T47D (cell line): ENCODE measurements around the gene DCUN1D4.

ENCODE experiments used
- DNase-seq, 2 experiments: peaks; one replicate each; pipeline versions ENCODE4 v3.0.0 to v3.0.0-alpha.2; 2011 to 2012; ENCODE audit warnings: low read depth in 1 of 2, low spot score in 1 of 2
- JUND ChIP-seq: IDR thresholded peaks from 2 replicates; pipeline ENCODE4 v1.6.1; 2012; ENCODE audit warnings: low read depth
- in situ Hi-C: cut with HindIII; loops from 2 replicates; pipeline ENCODE4 v1.10.0; 2016; ENCODE audit warnings: low sequenced_read_pairs, low pct_unique_long_range_greater_than_20kb

Gene DCUN1D4

DNA sequence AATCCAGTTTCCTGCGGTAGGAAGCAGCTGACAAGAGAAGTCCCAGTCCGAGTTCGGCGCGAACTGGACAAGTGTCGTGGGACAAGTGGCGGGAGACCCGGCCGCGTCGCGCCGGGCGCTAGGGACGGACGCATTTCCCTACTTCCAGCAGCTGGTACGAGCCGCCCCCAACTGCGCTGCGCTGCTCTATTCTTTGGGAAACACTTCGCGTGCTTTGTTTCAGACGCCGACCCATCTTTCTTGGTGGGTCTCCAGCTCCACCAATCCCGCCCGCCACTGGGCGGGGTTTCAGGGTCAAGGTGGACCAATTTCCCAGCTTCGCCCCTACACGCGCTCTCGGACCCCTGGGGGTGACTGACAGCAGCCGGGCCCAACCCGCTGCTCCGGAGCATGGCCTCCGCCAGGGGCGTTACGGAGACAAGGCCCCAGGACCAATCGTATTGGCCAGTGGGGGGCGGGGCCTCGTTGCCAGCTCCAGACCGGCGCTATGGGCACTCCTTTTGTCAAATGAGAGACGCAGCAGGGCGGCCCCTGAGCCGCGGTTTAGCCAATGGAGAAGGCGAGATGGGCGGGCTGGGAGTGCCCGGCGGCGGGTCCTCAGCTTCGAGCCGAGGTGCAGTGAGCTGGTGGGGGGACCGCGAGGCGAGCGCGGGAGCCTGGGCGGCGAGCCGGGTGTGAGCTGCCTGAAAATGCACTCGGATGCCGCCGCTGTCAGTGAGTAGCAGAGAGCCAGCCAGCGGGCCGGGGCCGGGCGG is at the start of gene DCUN1D4:
Gene DCUN1D4, plus strand, starts transcription at position 600 of the 755 bp plus-strand sequence. Its CDS starts 90 bp downstream, at position 690.
- TF ChIP-seq JUND = no peak
- in situ Hi-C loops = no loop called here
- DNase-seq = peak; percentile 98 to 99

DNA sequence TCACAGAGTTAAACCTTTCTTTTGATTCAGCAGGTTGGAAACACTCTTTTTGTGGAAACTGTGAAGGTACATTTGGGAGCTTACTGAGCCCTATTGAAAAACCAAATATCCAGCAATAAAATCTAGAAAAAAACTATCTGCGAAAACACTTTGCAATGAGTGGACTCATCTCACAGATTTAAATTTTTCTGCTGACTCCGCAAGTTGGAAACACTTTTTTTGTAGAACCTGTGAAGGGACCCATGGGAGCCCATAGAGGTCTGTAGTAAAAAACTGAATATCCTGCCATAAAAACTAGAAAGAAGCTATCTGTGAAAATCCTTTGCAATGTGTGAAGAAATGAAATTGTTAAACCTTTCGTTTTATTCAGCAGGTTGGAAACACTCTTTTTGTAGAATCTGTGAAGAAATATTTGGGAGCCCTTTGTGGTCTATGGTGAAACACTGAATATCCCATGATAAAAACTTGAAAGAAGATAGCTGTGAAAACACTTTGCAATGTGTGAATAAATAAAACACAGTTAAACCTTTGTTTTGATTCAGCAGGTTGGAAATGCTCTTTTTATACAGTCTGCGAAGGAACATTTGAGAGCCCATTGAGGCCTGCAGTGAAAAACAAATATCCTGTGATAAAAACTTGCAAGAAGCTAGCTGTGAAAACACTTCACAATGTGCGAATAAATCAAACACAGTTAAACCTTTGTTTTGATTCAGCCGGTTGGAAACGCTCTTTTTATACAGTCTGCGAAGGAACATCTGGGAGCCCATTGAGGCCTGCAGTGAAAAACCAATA is 22.3 kb upstream of the DCUN1D4 start:
- TF ChIP-seq JUND = no peak
- no peak for DNase-seq
- in situ Hi-C loops = no loop called here

- in situ Hi-C loops = no loop called here
- TF ChIP-seq JUND = no peak
- DNase-seq = no peak
These were observed 17.6 kb upstream of the DCUN1D4 start for GRCh38 chr4:51825341-51825740.

GRCh38 chr4:51830156-51830720 is 12.7 kb upstream of the DCUN1D4 start:
- TF ChIP-seq JUND = no peak
- in situ Hi-C loops = no loop called here
- no peak for DNase-seq

DNA sequence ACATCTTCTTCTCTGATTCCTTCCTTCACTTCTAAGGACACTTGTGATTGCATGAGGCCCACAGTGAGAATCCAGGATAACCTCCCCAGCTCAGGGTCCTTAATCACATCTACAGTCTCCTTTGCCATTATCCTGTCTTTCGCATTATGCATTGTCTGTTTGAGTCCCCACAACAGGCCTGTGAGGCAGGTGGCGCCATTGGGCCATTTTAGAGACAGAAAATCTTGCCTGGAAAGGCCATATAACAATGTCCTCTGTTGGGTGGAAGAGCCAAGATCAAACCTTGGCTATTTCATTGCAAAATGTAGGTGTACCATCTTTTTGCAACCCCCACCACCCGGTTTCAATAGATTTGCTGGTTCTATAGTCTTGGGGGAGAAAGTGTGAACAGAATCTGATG is 11.8 kb upstream of the DCUN1D4 start:
- in situ Hi-C loops = no loop called here
- TF ChIP-seq JUND = no peak
- DNase-seq = peak; percentile 9 to 67

GRCh38 chr4:51833236-51833635 is 9.7 kb upstream of the DCUN1D4 start:
- in situ Hi-C loops = no loop called here
- DNase-seq = no peak
- no peak for TF ChIP-seq JUND

DNA sequence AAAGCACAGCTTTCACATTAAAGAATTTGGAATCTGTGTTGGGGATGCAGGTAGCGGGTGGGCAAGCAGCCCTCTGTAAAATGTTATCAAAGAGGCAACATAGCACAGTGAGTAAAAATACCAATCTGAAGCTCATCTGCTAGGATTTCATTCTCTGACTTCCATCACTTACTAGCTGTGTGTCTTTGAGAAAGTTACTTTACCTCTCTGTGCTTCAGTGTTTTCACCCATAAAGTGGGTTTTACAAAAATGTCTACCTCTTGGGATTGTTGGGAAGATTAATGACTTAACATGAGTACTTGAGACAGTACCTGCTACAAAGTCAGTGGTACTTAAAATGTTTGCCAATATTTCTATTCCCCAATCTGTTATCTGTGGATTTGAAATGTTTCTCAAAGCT is 7.9 kb upstream of the DCUN1D4 start:
- in situ Hi-C loops = no loop called here
- DNase-seq = no peak
- TF ChIP-seq JUND = no peak

DNA sequence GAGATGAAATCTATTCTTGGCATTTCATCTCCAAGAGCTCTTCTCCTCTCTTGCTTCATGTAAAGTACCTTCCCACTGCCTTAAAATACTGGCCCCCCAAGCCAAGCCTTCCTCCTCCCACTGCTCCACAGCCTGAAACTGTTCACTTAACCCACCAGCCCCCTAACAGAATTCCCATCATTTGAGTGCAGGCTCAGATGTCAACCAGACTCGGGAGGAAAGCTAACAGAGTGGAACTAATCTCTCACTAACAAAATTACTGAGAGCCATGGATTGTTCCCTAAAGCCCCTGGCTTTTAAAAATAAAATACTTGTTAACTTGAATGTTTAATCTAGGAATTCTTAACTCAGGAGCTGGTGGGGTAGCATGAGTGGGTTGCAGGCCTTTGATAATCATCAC is 7.1 kb upstream of the DCUN1D4 start:
- DNase-seq = no peak
- TF ChIP-seq JUND = no peak
- in situ Hi-C loops = no loop called here

- DNase-seq = no peak
- in situ Hi-C loops = no loop called here
- no peak for TF ChIP-seq JUND
These were observed 6.4 kb upstream of the DCUN1D4 start for GRCh38 chr4:51836549-51836948.

DNA sequence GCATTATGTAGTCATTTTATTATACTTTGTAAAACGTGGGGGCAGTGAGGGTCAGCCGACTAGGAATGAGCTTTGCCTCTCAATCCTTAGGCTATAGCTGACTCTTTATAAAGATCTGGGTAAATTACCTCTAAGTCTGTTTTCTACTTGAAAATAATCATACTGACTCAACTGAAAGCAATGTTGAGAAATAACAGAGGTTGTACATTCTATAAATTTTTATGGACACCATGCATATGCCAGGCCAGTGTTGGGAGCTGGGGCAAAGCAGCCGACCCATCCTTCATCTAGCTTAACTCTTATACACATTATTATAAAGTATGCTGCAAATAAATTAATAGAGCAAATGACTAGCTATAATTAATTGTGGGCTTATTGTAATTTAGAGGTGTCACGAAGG is 2.2 kb upstream of the DCUN1D4 start:
- no peak for TF ChIP-seq JUND
- in situ Hi-C loops = no loop called here
- no peak for DNase-seq

- no peak for DNase-seq
- no peak for TF ChIP-seq JUND
- in situ Hi-C loops = no loop called here
These were observed 793 bp upstream of the DCUN1D4 start for GRCh38 chr4:51842167-51842553.

DNA sequence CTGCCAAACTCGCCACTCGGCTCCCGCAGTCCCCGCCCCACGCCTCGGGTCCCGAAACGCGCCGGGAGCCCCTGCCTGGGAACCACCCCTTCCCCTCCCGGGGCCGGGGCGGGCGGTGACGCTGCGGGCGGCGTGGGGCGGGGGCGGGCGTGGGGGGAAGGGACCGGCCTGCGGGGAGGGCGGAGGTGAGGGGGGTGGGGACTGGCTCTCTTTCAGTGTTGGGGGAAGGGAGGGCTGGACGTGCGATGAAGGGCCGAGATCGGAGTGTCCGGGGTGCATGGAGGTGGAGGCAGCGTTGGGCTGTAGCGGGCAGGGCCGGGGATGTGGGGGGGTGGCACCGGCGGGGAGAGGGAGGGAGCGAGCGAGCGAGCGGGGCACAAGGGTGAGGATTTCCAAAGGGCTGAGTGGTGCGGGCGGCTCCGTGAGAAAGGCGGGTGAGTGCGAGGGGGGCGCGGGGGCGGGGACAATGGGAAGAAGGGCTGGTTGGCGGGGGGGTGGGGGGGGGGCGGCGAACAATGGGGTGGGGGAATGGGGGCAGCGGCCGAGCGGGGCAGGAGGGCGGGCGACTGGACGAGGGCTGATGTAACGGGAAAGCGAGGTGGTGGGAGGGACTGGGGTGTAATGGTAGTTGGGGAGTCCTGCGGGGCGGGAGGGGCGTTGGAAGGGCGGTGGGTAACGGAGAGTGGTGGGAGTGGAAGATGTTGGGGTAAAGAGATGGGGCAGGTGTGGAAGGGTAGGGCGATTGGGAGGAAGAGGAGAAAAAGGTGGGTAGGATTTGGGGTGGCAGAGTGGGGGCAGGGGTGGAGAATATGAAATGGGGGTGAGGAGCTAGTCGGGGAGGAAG is 578 bp downstream of the DCUN1D4 start:
- TF ChIP-seq JUND = no peak
- in situ Hi-C loops = no loop called here
- DNase-seq = peak; percentile 42 to 74
